Type B pancreatic cell (in vitro differentiated cells): Measurements from ENCODE around the gene DGKE. TPM values are rescaled to one million over a fixed set of nuclear protein-coding genes. Genes with fewer than 3 reads are reported as not detected.

Source experiments
- DNase-seq: peaks from one replicate; pipeline ENCODE4 v3.0.0; 2021; ENCODE audit warnings: mixed read lengths; ENCODE audit not compliant: unreplicated experiment; ENCODE audit errors: extremely low spot score
- H3K27ac Mint-ChIP-seq: 2 replicates; pipeline ENCODE4 v1.8.0; 2021; ENCODE audit warnings: mild to moderate bottlenecking, mixed read lengths
- H3K27me3 Mint-ChIP-seq: 2 replicates; pipeline ENCODE4 v1.8.0; 2021; ENCODE audit warnings: mixed read lengths
- H3K36me3 Mint-ChIP-seq: 2 replicates; pipeline ENCODE4 v1.8.0; 2021; ENCODE audit warnings: mixed read lengths
- H3K4me1 Mint-ChIP-seq: one replicate; pipeline ENCODE4 v1.8.0; 2021; ENCODE audit warnings: mixed read lengths; ENCODE audit not compliant: unreplicated experiment
- H3K4me3 Mint-ChIP-seq: 2 replicates; pipeline ENCODE4 v1.8.0; 2021; ENCODE audit warnings: mild to moderate bottlenecking, mixed read lengths
- H3K9me3 Mint-ChIP-seq: 2 replicates; pipeline ENCODE4 v1.8.0; 2021; ENCODE audit warnings: mixed read lengths
- total RNA-seq: library from RNA; stranded (reverse); gene quantifications from 2 replicates; pipeline ENCODE4 v1.2.1, GENCODE V29; 2021; ENCODE audit warnings: low replicate concordance
- TF ChIP-seq, protein P1 (sequence below): fragments of 200-600 bp; sonication (generic); conservative IDR thresholded peaks from 2 replicates; pipeline ENCODE4 v1.5.0; 2021; ENCODE audit warnings: antibody characterized with exemption, mild to moderate bottlenecking

The DGKE gene
- total RNA-seq, 1 donor from 2014 or later, result 6.9 TPM

DNA sequence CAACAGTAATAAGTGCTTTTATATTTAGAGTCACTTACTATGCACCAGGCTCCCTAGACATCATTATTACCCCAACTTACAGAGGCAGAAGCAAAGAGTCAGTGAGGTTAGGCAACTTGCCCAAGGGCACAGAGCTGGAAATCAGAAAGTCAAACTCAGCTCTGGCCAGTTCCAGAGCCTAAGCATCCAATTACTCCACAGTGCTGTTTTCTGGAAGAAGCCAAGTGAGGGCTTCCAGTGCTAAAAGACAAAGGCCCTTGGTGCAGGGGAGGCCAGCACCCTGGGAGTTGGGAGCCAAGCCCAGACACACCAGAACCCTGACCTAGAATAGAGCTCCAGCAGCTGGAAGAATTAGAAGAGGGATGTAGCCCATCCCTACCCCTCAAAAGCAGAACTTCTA is 40.4 kb upstream of the DGKE start:
- Mint-ChIP-seq H3K27ac (no peak overlapping the region), H3K4me1 (no peaks in the 10 kb centered on the region), H3K4me3 (no peak overlapping the region), H3K27me3 (peaks cover 12% of the 10 kb centered on the region), H3K9me3 (peaks cover 5% of the 10 kb centered on the region), H3K36me3 (no peaks in the 10 kb centered on the region)
- TF ChIP-seq, protein P1, sequence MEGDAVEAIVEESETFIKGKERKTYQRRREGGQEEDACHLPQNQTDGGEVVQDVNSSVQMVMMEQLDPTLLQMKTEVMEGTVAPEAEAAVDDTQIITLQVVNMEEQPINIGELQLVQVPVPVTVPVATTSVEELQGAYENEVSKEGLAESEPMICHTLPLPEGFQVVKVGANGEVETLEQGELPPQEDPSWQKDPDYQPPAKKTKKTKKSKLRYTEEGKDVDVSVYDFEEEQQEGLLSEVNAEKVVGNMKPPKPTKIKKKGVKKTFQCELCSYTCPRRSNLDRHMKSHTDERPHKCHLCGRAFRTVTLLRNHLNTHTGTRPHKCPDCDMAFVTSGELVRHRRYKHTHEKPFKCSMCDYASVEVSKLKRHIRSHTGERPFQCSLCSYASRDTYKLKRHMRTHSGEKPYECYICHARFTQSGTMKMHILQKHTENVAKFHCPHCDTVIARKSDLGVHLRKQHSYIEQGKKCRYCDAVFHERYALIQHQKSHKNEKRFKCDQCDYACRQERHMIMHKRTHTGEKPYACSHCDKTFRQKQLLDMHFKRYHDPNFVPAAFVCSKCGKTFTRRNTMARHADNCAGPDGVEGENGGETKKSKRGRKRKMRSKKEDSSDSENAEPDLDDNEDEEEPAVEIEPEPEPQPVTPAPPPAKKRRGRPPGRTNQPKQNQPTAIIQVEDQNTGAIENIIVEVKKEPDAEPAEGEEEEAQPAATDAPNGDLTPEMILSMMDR, result no peak
- DNase-seq, result no peak

DNA sequence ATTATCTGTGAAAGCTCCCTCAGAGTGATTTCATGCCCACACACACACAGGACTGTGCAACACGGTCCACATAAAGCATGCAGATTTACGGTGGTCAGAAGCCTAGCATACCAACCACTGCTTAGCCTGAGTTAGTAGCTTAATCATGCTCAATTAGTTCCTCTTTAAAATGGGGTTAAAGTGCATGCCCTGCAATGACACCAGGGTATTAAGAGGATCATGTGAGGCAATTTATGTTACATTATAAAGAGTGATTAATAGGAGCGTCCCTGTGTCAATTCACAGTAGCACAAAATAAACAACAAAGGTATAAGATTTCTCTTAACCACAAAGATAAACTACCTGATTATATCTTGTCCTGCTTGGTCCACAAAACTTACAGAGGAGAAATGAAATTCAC is 40.0 kb upstream of the DGKE start:
- Mint-ChIP-seq H3K9me3 (peaks cover 5% of the 10 kb centered on the region), H3K4me1 (peaks cover 2% of the 10 kb centered on the region), H3K27me3 (peaks cover 13% of the 10 kb centered on the region), H3K27ac (no peak overlapping the region), H3K36me3 (no peaks in the 10 kb centered on the region), H3K4me3 (no peak overlapping the region)
- TF ChIP-seq, protein P1, result no peak
- no peak for DNase-seq

DNA sequence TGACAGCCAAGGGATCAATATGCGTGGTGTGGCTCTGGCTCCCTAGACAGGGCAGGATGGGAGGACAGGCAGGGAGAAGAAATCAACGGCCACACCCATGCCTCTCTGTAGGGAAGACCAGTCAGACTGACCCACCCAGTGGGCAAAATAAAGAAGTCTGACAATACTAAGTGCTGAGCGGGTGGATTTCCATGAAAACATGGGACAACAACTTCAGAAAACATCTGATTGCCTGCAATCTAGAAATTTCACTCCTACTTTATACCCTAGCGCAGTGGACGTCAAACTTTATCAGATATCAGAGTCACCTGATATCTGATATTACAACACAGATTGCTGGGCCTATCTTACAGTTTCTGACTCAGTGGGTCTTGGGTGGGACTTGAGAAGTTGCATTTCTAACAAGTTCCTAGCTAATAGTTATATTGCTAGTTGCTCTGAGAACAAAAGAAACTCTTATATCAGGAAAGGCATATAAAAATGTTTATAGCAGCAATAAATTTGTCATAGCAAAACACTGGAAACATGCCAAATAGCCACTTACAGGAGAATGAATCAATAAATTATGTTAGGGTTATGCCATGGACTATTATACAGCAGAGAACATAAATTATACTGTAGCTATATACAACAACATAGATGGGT is 38.6 kb upstream of the DGKE start:
- H3K27ac Mint-ChIP-seq, result no peak overlapping the region
- TF ChIP-seq, protein P1, result no peak
- DNase-seq, result no peak
- H3K4me1 Mint-ChIP-seq, result peaks cover 6% of the 10 kb centered on the region
- H3K9me3 Mint-ChIP-seq, result peaks cover 5% of the 10 kb centered on the region
- no peaks in the 10 kb centered on the region for H3K36me3 Mint-ChIP-seq
- H3K27me3 Mint-ChIP-seq, result peaks cover 13% of the 10 kb centered on the region
- no peak overlapping the region for H3K4me3 Mint-ChIP-seq

DNA sequence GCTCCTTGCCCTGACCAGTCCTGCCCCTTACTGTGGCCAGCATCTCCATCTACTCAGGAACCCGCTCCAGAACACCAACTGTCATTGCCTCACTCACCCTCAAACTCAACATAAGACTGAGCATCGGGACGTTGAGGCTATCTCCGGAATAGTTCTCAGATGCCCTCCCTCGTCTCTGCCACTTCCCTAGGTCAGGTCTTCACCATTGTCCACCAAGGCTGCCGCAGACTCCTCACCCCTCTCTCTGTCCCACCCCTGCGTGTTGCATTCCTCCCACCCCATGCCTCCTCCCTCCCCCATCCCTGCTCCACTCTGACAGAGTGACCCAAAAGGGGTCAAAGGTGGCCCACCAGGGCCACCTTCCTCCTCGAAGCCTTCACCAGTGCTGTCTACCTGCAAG is 37.4 kb upstream of the DGKE start:
- no peak for DNase-seq
- Mint-ChIP-seq H3K4me3 (no peak overlapping the region), H3K27me3 (peaks cover 15% of the 10 kb centered on the region), H3K4me1 (peaks cover 6% of the 10 kb centered on the region), H3K36me3 (no peaks in the 10 kb centered on the region), H3K27ac (no peak overlapping the region), H3K9me3 (peaks cover 5% of the 10 kb centered on the region)
- TF ChIP-seq, protein P1, result no peak

DNA sequence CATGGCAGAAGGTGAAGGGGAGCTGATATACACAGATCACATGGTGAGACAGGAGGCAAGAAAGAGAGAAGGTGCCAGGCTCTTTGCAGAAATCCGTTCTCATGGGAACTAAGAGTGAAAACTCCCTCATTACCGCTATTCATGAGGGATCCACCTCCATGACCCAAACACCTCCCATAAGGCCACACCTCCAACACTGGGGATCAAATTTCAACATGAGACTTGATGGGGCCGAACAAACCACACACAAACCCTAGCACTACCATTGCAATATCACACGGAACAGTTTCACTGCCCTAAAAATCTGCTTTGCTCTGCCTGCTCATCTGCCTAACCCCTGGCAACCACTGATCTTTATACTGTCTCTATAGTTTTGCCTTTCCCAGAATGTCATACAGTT is 35.0 kb upstream of the DGKE start:
- Mint-ChIP-seq H3K4me1 (peaks cover 6% of the 10 kb centered on the region), H3K4me3 (no peak overlapping the region), H3K9me3 (no peaks in the 10 kb centered on the region), H3K27me3 (peaks cover 15% of the 10 kb centered on the region), H3K27ac (no peak overlapping the region), H3K36me3 (no peaks in the 10 kb centered on the region)
- TF ChIP-seq, protein P1, result no peak
- no peak for DNase-seq
